ENCODE measurements around the gene SYNE2. TPM values are rescaled to one million over a fixed set of nuclear protein-coding genes. Genes with fewer than 3 reads are reported as not detected.

Gene SYNE2
- total and polyA plus RNA-seq, 4 donors: 12.0 to 79.9 (median 19.5) TPM

DNA sequence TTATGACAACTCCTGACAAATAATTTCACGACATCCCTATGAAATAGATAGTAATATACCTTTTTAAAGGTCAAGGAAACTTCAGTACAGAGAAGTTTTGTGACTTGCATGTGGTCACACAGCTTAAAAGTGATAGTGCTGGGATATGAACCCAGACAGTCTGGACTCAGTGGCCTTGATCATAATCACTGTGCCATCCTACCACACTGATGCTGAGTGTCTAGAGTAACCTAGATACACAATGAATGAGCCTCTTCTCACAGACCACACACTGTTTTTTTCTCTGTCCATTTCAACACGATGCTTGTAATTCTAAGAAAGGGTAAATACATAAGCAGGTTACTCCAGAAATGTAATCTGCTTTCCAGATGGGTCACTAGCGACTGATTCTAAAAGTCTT is 88.2 kb downstream of the SYNE2 start:
- WGBS: 90% methylated on average over 3 of the region's 3 CpGs
- Histone ChIP-seq H3K4me3 (ENCODE audit: low read depth in 1 of 3, low read length in 3 of 3) (no peak overlapping the region), H3K36me3 (ENCODE audit: control insufficient read depth in 4 of 4, insufficient read depth in 3 of 4, low read depth in 1 of 4, low read length in 3 of 4) (peaks cover 0 to 7% (median 6%) of the 10 kb centered on the region in 4 donors), H3K27ac (ENCODE audit: low read depth in 1 of 2, low read length in 2 of 2) (no peak overlapping the region), H3K4me1 (ENCODE audit: control insufficient read depth in 4 of 4, insufficient read depth in 4 of 4, low read length in 3 of 4) (no peaks in the 10 kb centered on the region), H3K9ac (ENCODE audit: low read depth in 1 of 2, low read length in 2 of 2) (no peak overlapping the region), H3K27me3 (ENCODE audit: control insufficient read depth in 4 of 4, insufficient read depth in 4 of 4, low read length in 3 of 4) (no peaks in the 10 kb centered on the region), H3K9me3 (ENCODE audit: control insufficient read depth in 4 of 4, low read length in 3 of 4) (no peaks in the 10 kb centered on the region)
- no peak for DNase-seq (ENCODE audit: low spot score)
- no peak for TF ChIP-seq TAF1 (conservative IDR thresholded peaks at IDR 0.05)
- TF ChIP-seq SP1 (IDR thresholded peaks at IDR 0.05): no peak
- TF ChIP-seq YY1 (IDR thresholded peaks at IDR 0.05): no peak
- TF ChIP-seq, protein P1, sequence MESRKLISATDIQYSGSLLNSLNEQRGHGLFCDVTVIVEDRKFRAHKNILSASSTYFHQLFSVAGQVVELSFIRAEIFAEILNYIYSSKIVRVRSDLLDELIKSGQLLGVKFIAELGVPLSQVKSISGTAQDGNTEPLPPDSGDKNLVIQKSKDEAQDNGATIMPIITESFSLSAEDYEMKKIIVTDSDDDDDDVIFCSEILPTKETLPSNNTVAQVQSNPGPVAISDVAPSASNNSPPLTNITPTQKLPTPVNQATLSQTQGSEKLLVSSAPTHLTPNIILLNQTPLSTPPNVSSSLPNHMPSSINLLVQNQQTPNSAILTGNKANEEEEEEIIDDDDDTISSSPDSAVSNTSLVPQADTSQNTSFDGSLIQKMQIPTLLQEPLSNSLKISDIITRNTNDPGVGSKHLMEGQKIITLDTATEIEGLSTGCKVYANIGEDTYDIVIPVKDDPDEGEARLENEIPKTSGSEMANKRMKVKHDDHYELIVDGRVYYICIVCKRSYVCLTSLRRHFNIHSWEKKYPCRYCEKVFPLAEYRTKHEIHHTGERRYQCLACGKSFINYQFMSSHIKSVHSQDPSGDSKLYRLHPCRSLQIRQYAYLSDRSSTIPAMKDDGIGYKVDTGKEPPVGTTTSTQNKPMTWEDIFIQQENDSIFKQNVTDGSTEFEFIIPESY (IDR thresholded peaks at IDR 0.05): no peak
- TF ChIP-seq EGR1 (IDR thresholded peaks at IDR 0.05; ENCODE audit: low read depth in 2 of 2): no peak
- TF ChIP-seq FOXA2 (IDR thresholded peaks at IDR 0.05): no peak
- TF ChIP-seq, protein P2, sequence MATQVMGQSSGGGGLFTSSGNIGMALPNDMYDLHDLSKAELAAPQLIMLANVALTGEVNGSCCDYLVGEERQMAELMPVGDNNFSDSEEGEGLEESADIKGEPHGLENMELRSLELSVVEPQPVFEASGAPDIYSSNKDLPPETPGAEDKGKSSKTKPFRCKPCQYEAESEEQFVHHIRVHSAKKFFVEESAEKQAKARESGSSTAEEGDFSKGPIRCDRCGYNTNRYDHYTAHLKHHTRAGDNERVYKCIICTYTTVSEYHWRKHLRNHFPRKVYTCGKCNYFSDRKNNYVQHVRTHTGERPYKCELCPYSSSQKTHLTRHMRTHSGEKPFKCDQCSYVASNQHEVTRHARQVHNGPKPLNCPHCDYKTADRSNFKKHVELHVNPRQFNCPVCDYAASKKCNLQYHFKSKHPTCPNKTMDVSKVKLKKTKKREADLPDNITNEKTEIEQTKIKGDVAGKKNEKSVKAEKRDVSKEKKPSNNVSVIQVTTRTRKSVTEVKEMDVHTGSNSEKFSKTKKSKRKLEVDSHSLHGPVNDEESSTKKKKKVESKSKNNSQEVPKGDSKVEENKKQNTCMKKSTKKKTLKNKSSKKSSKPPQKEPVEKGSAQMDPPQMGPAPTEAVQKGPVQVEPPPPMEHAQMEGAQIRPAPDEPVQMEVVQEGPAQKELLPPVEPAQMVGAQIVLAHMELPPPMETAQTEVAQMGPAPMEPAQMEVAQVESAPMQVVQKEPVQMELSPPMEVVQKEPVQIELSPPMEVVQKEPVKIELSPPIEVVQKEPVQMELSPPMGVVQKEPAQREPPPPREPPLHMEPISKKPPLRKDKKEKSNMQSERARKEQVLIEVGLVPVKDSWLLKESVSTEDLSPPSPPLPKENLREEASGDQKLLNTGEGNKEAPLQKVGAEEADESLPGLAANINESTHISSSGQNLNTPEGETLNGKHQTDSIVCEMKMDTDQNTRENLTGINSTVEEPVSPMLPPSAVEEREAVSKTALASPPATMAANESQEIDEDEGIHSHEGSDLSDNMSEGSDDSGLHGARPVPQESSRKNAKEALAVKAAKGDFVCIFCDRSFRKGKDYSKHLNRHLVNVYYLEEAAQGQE (IDR thresholded peaks at IDR 0.05): no peak
- no peak for TF ChIP-seq NR2F2 (IDR thresholded peaks at IDR 0.05)
- TF ChIP-seq RAD21 (IDR thresholded peaks at IDR 0.05): no peak
- TF ChIP-seq, protein P3, sequence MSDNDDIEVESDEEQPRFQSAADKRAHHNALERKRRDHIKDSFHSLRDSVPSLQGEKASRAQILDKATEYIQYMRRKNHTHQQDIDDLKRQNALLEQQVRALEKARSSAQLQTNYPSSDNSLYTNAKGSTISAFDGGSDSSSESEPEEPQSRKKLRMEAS (IDR thresholded peaks at IDR 0.05): no peak
- TF ChIP-seq, protein P4, sequence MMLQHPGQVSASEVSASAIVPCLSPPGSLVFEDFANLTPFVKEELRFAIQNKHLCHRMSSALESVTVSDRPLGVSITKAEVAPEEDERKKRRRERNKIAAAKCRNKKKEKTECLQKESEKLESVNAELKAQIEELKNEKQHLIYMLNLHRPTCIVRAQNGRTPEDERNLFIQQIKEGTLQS (IDR thresholded peaks at IDR 0.05): no peak
- TF ChIP-seq, protein P5, sequence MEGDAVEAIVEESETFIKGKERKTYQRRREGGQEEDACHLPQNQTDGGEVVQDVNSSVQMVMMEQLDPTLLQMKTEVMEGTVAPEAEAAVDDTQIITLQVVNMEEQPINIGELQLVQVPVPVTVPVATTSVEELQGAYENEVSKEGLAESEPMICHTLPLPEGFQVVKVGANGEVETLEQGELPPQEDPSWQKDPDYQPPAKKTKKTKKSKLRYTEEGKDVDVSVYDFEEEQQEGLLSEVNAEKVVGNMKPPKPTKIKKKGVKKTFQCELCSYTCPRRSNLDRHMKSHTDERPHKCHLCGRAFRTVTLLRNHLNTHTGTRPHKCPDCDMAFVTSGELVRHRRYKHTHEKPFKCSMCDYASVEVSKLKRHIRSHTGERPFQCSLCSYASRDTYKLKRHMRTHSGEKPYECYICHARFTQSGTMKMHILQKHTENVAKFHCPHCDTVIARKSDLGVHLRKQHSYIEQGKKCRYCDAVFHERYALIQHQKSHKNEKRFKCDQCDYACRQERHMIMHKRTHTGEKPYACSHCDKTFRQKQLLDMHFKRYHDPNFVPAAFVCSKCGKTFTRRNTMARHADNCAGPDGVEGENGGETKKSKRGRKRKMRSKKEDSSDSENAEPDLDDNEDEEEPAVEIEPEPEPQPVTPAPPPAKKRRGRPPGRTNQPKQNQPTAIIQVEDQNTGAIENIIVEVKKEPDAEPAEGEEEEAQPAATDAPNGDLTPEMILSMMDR (IDR thresholded peaks at IDR 0.05; ENCODE audit: low read depth, low read length, missing input control): no peak
- TF ChIP-seq HNF4G (IDR thresholded peaks at IDR 0.05): no peak
- TF ChIP-seq FOXA1 (IDR thresholded peaks at IDR 0.05): no peak

DNA sequence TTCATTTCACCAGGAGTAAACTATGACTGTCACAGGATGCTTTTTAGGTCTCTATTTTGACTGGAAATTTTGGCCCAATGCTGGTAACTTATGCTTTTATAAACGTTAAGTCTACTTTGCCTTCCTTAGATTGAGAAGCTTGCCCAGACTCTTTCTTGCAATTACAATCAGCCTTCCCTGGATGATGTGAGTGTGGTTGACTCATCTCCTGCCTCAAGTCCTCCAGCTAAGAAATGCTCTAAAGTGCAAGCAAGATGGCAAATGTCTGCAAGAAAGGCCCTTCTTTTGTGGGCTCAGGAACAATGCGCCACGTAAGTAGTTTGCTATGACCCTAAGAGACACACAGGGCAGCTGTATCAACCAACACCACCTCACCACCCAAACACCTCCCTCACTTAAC is 96.9 kb downstream of the SYNE2 start:
- DNase-seq (ENCODE audit: low spot score): no peak
- WGBS: 97% methylated on average over 3 of the region's 3 CpGs
- no peaks in the 10 kb centered on the region for H3K9me3 ChIP-seq (ENCODE audit: control insufficient read depth in 4 of 4, low read length in 3 of 4)
- no peak overlapping the region for H3K4me3 ChIP-seq (ENCODE audit: low read depth in 1 of 3, low read length in 3 of 3)
- peaks cover 0 to 12% (median 4%) of the 10 kb centered on the region in 4 donors for H3K36me3 ChIP-seq (ENCODE audit: control insufficient read depth in 4 of 4, insufficient read depth in 3 of 4, low read depth in 1 of 4, low read length in 3 of 4)
- H3K4me1 ChIP-seq (ENCODE audit: control insufficient read depth in 4 of 4, insufficient read depth in 4 of 4, low read length in 3 of 4): no peaks in the 10 kb centered on the region
- H3K9ac ChIP-seq (ENCODE audit: low read depth in 1 of 2, low read length in 2 of 2): no peak overlapping the region
- no peaks in the 10 kb centered on the region for H3K27me3 ChIP-seq (ENCODE audit: control insufficient read depth in 4 of 4, insufficient read depth in 4 of 4, low read length in 3 of 4)
- H3K27ac ChIP-seq (ENCODE audit: low read depth in 1 of 2, low read length in 2 of 2): no peak overlapping the region
- TF ChIP-seq HNF4G (IDR thresholded peaks at IDR 0.05) (no peak), HNF4A (conservative IDR thresholded peaks at IDR 0.05) (no peak), EGR1 (IDR thresholded peaks at IDR 0.05; ENCODE audit: low read depth in 2 of 2) (no peak), RAD21 (IDR thresholded peaks at IDR 0.05) (no peak), JUND (IDR thresholded peaks at IDR 0.05) (no peak), YY1 (IDR thresholded peaks at IDR 0.05) (no peak), RXRA (IDR thresholded peaks at IDR 0.05) (no peak), FOXA2 (IDR thresholded peaks at IDR 0.05) (no peak), GABPA (IDR thresholded peaks at IDR 0.05 in 1 of 2, conservative IDR thresholded peaks at IDR 0.05 in 1 of 2) (no peak), FOXA1 (IDR thresholded peaks at IDR 0.05) (no peak), NR2F2 (IDR thresholded peaks at IDR 0.05) (no peak), SP1 (IDR thresholded peaks at IDR 0.05) (no peak)
- TF ChIP-seq, protein P5 (IDR thresholded peaks at IDR 0.05; ENCODE audit: low read depth, low read length, missing input control): no peak
- TF ChIP-seq, protein P1 (IDR thresholded peaks at IDR 0.05): no peak
- TF ChIP-seq, protein P4 (IDR thresholded peaks at IDR 0.05): no peak

Data from liver (tissue), 9 donors.